Right lobe of liver (tissue), 4 donors: Measurements from ENCODE around the gene TMEM19.
A peak's percentile ranks its signal among the peaks of the same experiment; 100 is the strongest.

Experiments used
- CTCF ChIP-seq, 4 donors: fragments of 200-600 bp in 3 of 4; fragments of 450-650 bp in 1 of 4; IDR thresholded peaks; one replicate each; pipeline versions ENCODE4 v1.5.1 to v1.8.0; 2016 to 2022; ENCODE audit warnings: antibody characterized with exemption in 4 of 4, mild to moderate bottlenecking in 2 of 4
- POLR2A ChIP-seq: fragments of 450-650 bp; IDR thresholded peaks from one replicate; pipeline ENCODE4 v1.6.1; 2017; ENCODE audit warnings: antibody characterized with exemption, mild to moderate bottlenecking
- donor health status: DM: no; HTN: no; CAD: no.
- donor health status: DM: no; HTN: no; CAD: no.
- donor health status: DM: no; HTN: yes; CAD: no.

- peak; percentile 96 for TF ChIP-seq POLR2A
- TF ChIP-seq CTCF (IDR thresholded peaks at IDR 0.05), result peak in 3 of 4 donors; percentile 8 to 34 (median 34)
Observed at GRCh38 chr12:71663561-71664410, 22.1 kb upstream of the TMEM19 start, which contains the start of the genes THAP2 and ZFC3H1.
